Neural progenitor cell (in vitro differentiated cells): ENCODE data around the gene CCNL2.

Experiments used
- CTCF ChIP-seq: fragments of 200-600 bp; sonication (generic); IDR thresholded peaks from 2 replicates; pipeline ENCODE4 v1.5.1; 2017; ENCODE audit warnings: antibody characterized with exemption, mild to moderate bottlenecking
- EZH2 ChIP-seq: fragments of 200-600 bp; sonication (generic); IDR thresholded peaks from 2 replicates; pipeline ENCODE4 v1.6.1; 2017; ENCODE audit warnings: antibody characterized with exemption, mild to moderate bottlenecking, moderate library complexity

DNA sequence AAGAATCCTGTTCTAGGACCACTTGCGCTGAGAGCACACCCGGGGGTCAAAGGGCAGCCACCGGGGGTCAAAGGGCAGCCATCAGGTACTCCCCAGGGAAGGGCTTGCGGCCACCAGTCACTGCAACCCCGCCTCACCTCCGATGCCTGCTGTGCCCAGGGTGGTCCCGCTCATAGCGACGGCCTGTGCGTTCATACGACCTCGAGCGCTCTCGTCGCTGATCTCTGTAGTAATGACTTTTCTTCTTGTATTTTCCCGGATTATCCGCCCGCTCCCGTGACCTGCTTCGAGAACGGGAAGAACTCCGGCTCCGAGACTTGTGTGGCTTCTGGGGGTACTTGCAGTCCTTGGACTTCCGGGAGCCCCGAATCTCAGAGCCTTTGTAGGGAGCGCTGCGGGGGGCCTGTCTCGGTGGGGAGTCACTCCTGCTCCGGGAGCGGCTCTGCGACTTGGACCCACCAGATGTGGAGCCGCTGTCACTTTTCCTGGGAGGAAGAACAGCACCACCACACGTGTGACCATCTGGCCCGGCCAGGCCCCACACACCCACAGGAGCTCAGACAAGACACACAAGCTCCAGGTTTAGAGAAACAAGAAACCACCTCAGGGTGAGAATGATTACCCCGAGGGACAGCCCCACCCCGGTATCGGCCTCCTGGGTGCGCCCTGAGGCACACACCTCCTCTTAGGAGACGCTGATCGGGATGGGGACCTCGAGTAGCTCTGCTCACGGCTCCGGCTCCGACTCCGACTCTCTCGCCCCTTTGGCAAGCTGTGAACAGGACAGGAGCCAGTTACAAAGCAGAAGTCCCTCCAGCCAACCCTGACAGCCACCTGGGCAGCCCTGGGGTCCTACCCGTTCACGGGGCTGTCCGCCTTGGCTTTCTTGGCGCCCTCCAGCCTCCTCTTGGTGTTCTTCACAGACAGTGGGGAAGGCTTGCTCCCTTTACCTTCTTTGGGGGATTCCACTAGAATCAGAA, 11.7 kb downstream of the CCNL2 start:
- TF ChIP-seq EZH2 (no peak), CTCF (no peak)
